GM20431 (cell line): ENCODE results near the gene BEST4.

Source experiments
- in situ Hi-C: fragments of 300-500 bp; cut with MseI, MboI; formaldehyde crosslinking; loops from one replicate; pipeline ENCODE4 v1.15.0; 2020; ENCODE audit warnings: low sequenced_read_pairs; ENCODE audit not compliant: unreplicated experiment

Gene BEST4

DNA sequence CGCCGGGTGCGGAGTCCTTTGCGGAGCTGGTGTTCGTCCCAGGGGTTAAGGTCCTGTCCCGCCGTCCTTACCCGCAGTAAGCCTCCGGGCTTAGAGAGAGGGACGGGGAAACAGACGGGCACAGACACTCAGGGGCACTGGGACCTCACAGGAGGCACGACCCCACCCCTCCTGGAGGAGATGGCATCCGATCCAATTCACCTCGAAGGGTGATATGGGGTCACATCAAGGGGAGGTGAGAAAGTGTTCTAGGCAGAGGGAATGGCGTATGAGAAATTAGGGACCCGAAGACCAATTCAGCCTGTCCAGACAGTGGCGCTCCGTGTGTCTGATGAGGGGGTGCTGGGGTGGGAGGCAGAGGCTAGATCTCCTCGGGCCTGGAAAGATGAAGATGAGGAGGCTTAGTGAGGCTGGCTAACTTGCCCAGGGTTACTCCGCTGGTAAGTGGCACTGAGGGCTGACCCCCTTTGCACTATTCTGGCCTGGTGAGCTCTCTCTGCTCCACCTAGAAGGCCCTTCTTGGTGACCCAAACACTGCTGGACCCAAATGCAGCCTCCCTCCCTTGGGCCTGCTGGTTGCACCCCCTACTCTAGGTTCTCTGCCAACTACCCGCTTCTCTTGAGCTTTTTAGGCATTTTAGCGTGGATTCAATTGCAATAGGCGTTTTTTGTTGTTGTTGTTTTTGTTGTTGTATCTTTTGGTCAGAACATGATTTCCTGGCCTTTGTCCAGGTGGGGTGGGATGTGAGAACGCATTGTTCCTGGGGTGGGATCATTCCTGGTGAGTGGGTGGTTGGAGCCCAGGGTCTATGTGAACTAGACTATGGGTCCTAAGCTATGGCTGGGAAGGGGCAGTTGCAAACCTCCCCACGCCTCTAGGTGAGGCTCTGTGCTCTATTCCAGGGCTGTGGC lies 32.6 kb upstream of the BEST4 start:
- in situ Hi-C loops = loop anchor here (25.0 kb wide), 1 partner anchor 492 kb away; no protein-coding TSS in a partner anchor

DNA sequence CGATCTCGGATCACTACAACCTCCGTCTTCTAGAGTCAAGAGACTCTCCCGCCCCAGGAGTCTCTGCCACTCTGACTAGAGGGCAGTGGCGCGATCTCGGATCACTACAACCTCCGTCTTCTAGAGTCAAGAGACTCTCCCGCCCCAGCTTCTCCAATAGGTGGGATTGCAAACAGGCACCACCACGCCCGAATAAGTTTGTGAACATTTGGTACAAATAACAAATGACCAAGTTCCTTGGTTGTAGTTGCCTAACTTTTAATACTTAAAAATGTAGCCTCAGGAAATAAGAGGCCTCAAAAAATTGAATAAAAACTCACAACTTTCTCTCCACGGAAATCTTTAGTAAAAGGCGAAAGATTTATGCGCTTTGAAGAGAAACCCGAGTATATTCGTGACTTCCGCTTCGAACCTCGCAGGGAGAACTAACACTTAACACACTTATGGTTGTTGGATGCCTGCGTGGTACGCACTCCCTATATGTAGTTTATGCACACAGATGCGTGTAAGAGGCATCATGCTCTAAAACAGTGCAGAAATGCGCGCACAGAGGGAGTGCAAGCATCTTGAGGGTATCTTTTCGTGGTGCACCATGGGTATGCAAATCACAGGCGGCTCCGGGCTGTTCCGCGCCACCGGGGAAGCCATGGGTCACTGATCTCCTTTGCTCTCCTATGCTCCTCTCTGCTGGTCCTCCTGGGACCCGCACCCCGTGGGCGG lies 31.8 kb upstream of the BEST4 start:
- in situ Hi-C loops = loop anchor here (25.0 kb wide), 1 partner anchor 493 kb away; no protein-coding TSS in a partner anchor

DNA sequence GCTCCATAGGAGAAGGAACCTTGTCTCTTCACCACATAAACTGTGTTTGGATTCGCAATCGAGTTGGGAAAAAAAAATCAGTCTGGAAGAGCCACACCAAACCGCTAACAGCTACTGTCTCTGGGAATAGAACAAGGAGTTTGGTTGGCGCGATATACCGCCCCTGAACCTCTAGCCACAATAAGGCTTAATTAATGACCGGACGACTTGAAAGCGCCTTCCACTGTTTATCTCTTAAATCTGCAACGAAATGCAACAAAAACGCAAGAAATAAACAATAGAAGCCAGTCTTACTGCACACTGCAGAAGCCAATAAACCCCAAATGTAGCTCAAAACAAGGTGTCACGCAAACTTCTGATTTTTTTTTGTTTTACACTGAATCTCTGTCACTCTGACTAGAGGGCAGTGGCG lies 31.2 kb upstream of the BEST4 start:
- in situ Hi-C loops = loop anchor here (25.0 kb wide), 1 partner anchor 493 kb away; no protein-coding TSS in a partner anchor

DNA sequence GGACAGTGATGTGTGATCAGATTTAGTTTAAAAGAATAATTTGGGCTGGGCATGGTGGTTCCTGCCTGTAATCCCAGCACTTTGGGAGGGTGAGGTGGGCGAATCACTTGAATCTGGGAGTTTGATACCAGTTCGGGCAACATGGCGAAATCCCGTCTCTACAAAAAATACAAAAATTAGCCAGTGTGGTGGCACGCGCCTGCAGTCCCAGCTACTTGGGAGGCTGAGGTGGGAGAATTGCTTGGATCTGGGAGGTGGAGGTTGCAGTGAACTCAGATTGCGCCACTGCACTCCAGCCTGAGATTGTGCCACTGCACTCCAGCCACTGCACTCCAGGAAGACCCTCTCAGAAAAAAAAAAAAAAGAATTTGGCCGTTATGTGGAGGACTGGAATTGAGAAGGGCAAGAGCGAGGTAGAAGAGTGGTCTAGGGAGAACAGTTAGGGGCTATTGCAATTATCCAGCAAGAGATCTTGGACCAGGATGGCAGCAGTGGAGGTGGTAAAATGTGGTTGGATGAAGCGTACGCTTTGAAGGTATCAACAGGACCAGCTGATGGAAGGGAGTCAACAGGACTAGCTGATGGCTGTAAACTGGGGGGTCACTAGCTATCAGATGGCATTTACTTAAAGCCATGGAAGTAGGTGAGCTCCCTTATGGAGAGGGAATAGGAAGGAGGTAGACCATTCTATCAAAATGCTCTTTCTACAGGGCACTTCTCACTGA lies 30.0 kb upstream of the BEST4 start:
- in situ Hi-C loops = loop anchor here (25.0 kb wide), 1 partner anchor 494 kb away; no protein-coding TSS in a partner anchor

- in situ Hi-C loops = loop anchor here (25.0 kb wide), 1 partner anchor 495 kb away; no protein-coding TSS in a partner anchor
These were observed 29.3 kb upstream of the BEST4 start for GRCh38 chr1:44817307-44817706.

- in situ Hi-C loops = loop anchor here (25.0 kb wide), 1 partner anchor 496 kb away; no protein-coding TSS in a partner anchor
These were observed 28.0 kb upstream of the BEST4 start for GRCh38 chr1:44815926-44816325.

DNA sequence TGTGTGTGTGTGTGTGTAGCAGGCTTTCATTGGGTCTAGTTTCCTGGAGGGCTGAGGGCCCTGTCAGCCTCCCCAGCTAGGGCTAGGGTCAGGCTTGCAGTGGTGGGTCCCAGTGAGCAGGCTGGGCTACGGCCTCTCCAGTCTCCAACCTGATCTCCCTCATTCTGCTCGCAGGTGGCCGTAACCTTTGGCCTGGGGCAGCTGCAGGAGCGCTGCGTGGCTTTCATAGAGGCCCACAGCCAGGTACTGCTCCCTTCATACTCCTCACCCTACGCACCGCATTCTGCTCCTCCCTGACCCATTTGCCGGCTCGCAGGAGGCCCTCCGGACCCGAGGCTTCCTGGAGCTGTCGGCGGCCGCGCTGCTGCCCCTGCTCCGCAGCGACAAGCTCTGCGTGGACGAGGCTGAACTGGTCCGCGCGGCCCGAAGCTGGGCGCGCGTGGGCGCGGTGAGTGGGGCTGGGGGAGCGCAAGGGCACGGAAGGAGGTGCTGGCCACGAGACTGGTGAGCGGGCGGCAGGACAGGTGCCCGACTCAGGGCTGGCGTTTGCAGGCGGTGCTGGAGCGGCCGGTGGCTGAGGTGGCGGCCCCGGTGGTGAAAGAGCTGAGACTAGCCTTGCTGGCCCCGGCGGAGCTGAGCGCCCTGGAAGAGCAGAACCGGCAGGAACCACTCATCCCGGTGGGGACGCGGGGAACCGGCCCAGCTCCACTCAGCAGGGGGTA lies 25.0 kb upstream of the BEST4 start:
- in situ Hi-C loops = loop anchor here (25.0 kb wide), 1 partner anchor 499 kb away; no protein-coding TSS in a partner anchor

DNA sequence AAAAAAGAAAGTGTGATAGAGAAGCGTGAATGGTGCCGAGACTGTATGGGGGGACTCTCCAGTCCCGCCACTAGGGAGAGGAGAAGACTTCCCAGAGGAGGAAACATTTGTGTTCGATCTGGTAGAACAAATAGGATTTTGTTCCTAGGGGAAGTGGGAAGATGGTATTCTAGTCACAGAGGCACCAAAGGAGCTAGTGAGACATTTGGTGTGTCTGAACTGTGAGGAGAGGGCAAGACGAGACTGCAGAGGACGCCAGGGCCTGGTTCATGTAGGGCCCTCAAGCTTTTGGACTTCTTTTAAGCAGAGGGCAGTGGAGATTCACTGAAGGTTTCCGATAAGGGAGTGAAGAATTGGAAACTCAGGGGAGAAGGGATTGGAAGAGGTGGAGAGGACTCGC lies 23.3 kb upstream of the BEST4 start:
- in situ Hi-C loops = loop anchor here (25.0 kb wide), 1 partner anchor 501 kb away; no protein-coding TSS in a partner anchor

GRCh38 chr1:44810762-44811105 lies 22.8 kb upstream of the BEST4 start:
- in situ Hi-C loops = loop anchor here (25.0 kb wide), 1 partner anchor 502 kb away; no protein-coding TSS in a partner anchor

- in situ Hi-C loops = loop anchor here (25.0 kb wide), 1 partner anchor 502 kb away; no protein-coding TSS in a partner anchor
These were observed 22.3 kb upstream of the BEST4 start for GRCh38 chr1:44810101-44810761.

- in situ Hi-C loops = loop anchor here (25.0 kb wide), 1 partner anchor 503 kb away; no protein-coding TSS in a partner anchor
These were observed 21.3 kb upstream of the BEST4 start for GRCh38 chr1:44808938-44809917.

GRCh38 chr1:44808063-44808937 lies 20.3 kb upstream of the BEST4 start, which contains the start of gene BTBD19:
Gene BTBD19 (plus strand): TSS chr1:44808523. CDS start chr1:44808821, 298 bp downstream.
- in situ Hi-C loops = loop anchor here (25.0 kb wide), 1 partner anchor 504 kb away; no protein-coding TSS in a partner anchor

DNA sequence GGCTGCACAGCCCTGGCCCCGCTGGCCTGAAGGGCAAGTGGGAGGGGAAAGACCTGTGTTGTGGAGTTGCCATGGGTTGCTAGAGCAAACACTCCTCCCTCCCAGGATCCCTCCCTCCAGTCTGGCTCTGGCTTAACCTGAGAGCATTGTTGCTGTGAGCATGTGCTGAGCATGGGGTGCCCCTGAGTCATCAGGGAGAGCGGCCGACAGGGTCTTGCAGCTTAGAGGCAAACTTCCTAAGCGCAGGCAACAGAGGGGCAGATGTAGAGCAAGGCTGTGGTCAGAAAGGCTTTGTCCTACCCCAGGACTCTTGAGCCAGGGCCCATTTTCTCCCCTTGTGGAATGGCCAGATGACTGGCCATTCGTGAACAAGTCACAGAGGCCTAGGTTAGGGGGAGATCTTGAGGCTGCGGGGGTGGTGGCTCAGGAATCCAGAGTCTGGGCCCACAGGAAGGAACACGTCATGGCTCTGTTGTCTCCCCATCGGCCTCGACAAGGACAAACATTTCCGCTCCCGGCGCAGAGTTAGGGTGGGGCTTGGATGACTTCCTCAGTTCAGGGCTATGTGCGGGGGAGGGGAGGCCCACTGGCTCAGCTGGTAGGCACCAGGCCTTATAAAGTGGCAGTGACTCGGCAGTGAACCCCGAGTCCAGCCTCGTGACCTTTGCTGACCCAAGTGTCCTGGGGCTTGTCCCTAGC lies 19.5 kb upstream of the BEST4 start:
- in situ Hi-C loops = loop anchor here (25.0 kb wide), 1 partner anchor 505 kb away; no protein-coding TSS in a partner anchor

- in situ Hi-C loops = loop anchor here (25.0 kb wide), 1 partner anchor 505 kb away; no protein-coding TSS in a partner anchor
These were observed 18.9 kb upstream of the BEST4 start, which contains the start of gene DYNLT4 for GRCh38 chr1:44806704-44807363. Gene DYNLT4 (minus strand): TSS chr1:44807351. CDS start chr1:44806668, 683 bp downstream.
